RWPE2 (cell line): ENCODE data around the gene FETUB.
"Not testable (repeated sequence)": the region's sequence is repeated elsewhere in the genome, so short reads cannot be mapped to it uniquely, and the experiment has no call there.

Experiments
- ATAC-seq: fragments of 200-7000 bp; cut with Tn5 transposase; 3 replicates; pipeline ENCODE4 v1.9.1; 2021; ENCODE audit warnings: low read depth
- DNase-seq: peaks from one replicate; pipeline ENCODE4 v3.0.0-alpha.2; 2020; ENCODE audit warnings: low spot score
- H3K27ac ChIP-seq: fragments of 450-650 bp; 2 replicates; pipeline ENCODE4 v1.5.1; 2017; ENCODE audit warnings: mild to moderate bottlenecking; ENCODE audit not compliant: poor library complexity, severe bottlenecking
- H3K27me3 ChIP-seq: fragments of 250-450 bp; sonication (Bioruptor Pico); 2 replicates; pipeline ENCODE4 v1.5.1; 2021; ENCODE audit warnings: mild to moderate bottlenecking, moderate library complexity; ENCODE audit not compliant: insufficient read depth, poor library complexity, severe bottlenecking
- H3K36me3 ChIP-seq: fragments of 250-450 bp; sonication (Bioruptor Pico); 2 replicates; pipeline ENCODE4 v1.5.1; 2020; ENCODE audit warnings: low read depth, mild to moderate bottlenecking, moderate library complexity
- H3K4me1 ChIP-seq: fragments of 250-450 bp; sonication (Bioruptor Pico); 2 replicates; pipeline ENCODE4 v1.5.1; 2021; ENCODE audit warnings: mild to moderate bottlenecking, moderate library complexity; ENCODE audit not compliant: insufficient read depth, poor library complexity, severe bottlenecking
- H3K4me3 ChIP-seq: fragments of 250-450 bp; sonication (Bioruptor Pico); 2 replicates; pipeline ENCODE4 v1.5.1; 2021; ENCODE audit warnings: mild to moderate bottlenecking, moderate library complexity; ENCODE audit not compliant: severe bottlenecking
- H3K9me3 ChIP-seq: fragments of 250-450 bp; sonication (Bioruptor Pico); 2 replicates; pipeline ENCODE4 v1.5.1; 2021; ENCODE audit warnings: mild to moderate bottlenecking, moderate library complexity; ENCODE audit not compliant: severe bottlenecking
- TF ChIP-seq, protein P1 (sequence below): fragments of 450-650 bp; IDR thresholded peaks from one replicate; pipeline ENCODE4 v1.5.1; 2017; ENCODE audit warnings: mild to moderate bottlenecking, moderate library complexity; ENCODE audit not compliant: poor library complexity, severe bottlenecking

The FETUB gene

GRCh38 chr3:186678604-186679003 lies 38.4 kb downstream of the FETUB start:
- Histone ChIP-seq H3K27ac (no peak overlapping the region), H3K4me3 (no peak overlapping the region), H3K27me3 (no peaks in the 10 kb centered on the region), H3K36me3 (no peaks in the 10 kb centered on the region), H3K9me3 (no peaks in the 10 kb centered on the region), H3K4me1 (no peaks in the 10 kb centered on the region)
- ATAC-seq (no peak), DNase-seq (no peak)
- TF ChIP-seq, protein P1, sequence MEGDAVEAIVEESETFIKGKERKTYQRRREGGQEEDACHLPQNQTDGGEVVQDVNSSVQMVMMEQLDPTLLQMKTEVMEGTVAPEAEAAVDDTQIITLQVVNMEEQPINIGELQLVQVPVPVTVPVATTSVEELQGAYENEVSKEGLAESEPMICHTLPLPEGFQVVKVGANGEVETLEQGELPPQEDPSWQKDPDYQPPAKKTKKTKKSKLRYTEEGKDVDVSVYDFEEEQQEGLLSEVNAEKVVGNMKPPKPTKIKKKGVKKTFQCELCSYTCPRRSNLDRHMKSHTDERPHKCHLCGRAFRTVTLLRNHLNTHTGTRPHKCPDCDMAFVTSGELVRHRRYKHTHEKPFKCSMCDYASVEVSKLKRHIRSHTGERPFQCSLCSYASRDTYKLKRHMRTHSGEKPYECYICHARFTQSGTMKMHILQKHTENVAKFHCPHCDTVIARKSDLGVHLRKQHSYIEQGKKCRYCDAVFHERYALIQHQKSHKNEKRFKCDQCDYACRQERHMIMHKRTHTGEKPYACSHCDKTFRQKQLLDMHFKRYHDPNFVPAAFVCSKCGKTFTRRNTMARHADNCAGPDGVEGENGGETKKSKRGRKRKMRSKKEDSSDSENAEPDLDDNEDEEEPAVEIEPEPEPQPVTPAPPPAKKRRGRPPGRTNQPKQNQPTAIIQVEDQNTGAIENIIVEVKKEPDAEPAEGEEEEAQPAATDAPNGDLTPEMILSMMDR: no peak

DNA sequence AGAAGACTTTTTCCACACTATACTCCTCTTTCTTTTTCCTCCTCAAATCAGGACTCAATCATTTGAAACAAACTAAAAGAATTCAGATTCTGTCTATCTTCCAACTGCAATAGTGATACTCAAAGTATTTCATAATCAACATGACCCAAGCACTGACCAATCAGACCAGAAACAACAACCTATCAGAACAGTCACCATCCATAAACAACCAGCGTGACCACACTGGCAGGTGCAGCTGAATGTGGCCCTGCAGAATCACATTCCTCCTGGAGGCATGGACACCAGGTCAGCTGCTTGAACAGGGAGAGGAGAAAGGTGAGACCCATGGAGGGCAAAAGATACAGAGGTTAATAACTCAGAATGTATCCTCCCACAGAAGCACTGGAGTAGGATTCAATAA lies 39.0 kb downstream of the FETUB start:
- Histone ChIP-seq H3K36me3 (no peaks in the 10 kb centered on the region), H3K27me3 (no peaks in the 10 kb centered on the region), H3K27ac (no peak overlapping the region), H3K4me3 (no peak overlapping the region), H3K9me3 (no peaks in the 10 kb centered on the region), H3K4me1 (no peaks in the 10 kb centered on the region)
- DNase-seq: no peak
- ATAC-seq: no peak
- TF ChIP-seq, protein P1: no peak

- DNase-seq (no peak), ATAC-seq (peak; percentile 59; the same call in 2 of the 3 replicates)
- TF ChIP-seq, protein P1: no peak
- Histone ChIP-seq H3K4me3 (no peak overlapping the region), H3K9me3 (no peaks in the 10 kb centered on the region), H3K27me3 (no peaks in the 10 kb centered on the region), H3K4me1 (no peaks in the 10 kb centered on the region), H3K36me3 (no peaks in the 10 kb centered on the region), H3K27ac (no peak overlapping the region)
These were observed 40.7 kb downstream of the FETUB start for GRCh38 chr3:186680869-186681268.

GRCh38 chr3:186682812-186683211 lies 42.6 kb downstream of the FETUB start:
- no peaks in the 10 kb centered on the region for H3K36me3 ChIP-seq
- H3K4me3 ChIP-seq: no peak overlapping the region
- ATAC-seq (no peak), DNase-seq (no peak)
- no peaks in the 10 kb centered on the region for H3K9me3 ChIP-seq
- no peaks in the 10 kb centered on the region for H3K4me1 ChIP-seq
- H3K27ac ChIP-seq: no peak overlapping the region
- TF ChIP-seq, protein P1: no peak
- no peaks in the 10 kb centered on the region for H3K27me3 ChIP-seq

GRCh38 chr3:186683979-186684378 lies 43.8 kb downstream of the FETUB start:
- DNase-seq (no peak), ATAC-seq (no peak)
- Histone ChIP-seq H3K9me3 (no peaks in the 10 kb centered on the region), H3K4me3 (no peak overlapping the region), H3K27ac (no peak overlapping the region), H3K4me1 (no peaks in the 10 kb centered on the region), H3K36me3 (no peaks in the 10 kb centered on the region), H3K27me3 (no peaks in the 10 kb centered on the region)
- TF ChIP-seq, protein P1: no peak

- ATAC-seq, H3K36me3 ChIP-seq, H3K4me3 ChIP-seq, H3K4me1 ChIP-seq, H3K27ac ChIP-seq, DNase-seq, H3K27me3 ChIP-seq, H3K9me3 ChIP-seq: not testable (repeated sequence)
These were observed 46.3 kb downstream of the FETUB start for GRCh38 chr3:186686475-186686874.
